HepG2 (cell line): ENCODE measurements around the gene TBC1D1. TPM values are rescaled to one million over a fixed set of nuclear protein-coding genes. Genes with fewer than 3 reads are reported as not detected.
A peak's percentile ranks its signal among the peaks of the same experiment; 100 is the strongest.

Source experiments
- ADNP ChIP-seq: sonication (generic); formaldehyde crosslinking; IDR thresholded peaks from 2 replicates; pipeline ENCODE4 v1.4.0; 2020; ENCODE audit warnings: missing genetic modification reagents
- ARNT2 ChIP-seq: sonication (generic); formaldehyde crosslinking; IDR thresholded peaks from 2 replicates; pipeline ENCODE4 v1.8.0; 2022; ENCODE audit warnings: mild to moderate bottlenecking, low read depth, missing genetic modification reagents, moderate library complexity
- ESRRA ChIP-seq: sonication (generic); formaldehyde crosslinking; IDR thresholded peaks from 2 replicates; pipeline ENCODE4 v1.5.1; 2020; ENCODE audit warnings: mild to moderate bottlenecking, low read depth, missing genetic modification reagents
- FLYWCH1 ChIP-seq: sonication (generic); formaldehyde crosslinking; IDR thresholded peaks from 2 replicates; pipeline ENCODE4 v1.8.1; 2023; ENCODE audit warnings: mild to moderate bottlenecking, missing genetic modification reagents
- FOXO1 ChIP-seq: sonication (generic); formaldehyde crosslinking; IDR thresholded peaks from 2 replicates; pipeline ENCODE4 v1.4.0; 2020; ENCODE audit warnings: missing genetic modification reagents
- HMG20A ChIP-seq: IDR thresholded peaks from 2 replicates; pipeline ENCODE4 v1.6.1; 2016; ENCODE audit warnings: borderline replicate concordance
- HOXD1 ChIP-seq: sonication (generic); formaldehyde crosslinking; IDR thresholded peaks from 2 replicates; pipeline ENCODE4 v1.5.0; 2020; ENCODE audit warnings: missing genetic modification reagents
- KDM3A ChIP-seq: IDR thresholded peaks from 2 replicates; pipeline ENCODE4 v1.6.1; 2018; ENCODE audit warnings: low read depth, missing compliant biosample characterization
- NCOA1 ChIP-seq: sonication (generic); formaldehyde crosslinking; IDR thresholded peaks from 2 replicates; pipeline ENCODE4 v1.9.0; 2021; ENCODE audit warnings: missing genetic modification reagents
- NFE2L2 ChIP-seq: fragments of 150-350 bp; IDR thresholded peaks from 2 replicates; pipeline ENCODE4 v1.6.1; 2014; ENCODE audit warnings: low read length
- NFYB ChIP-seq: sonication (generic); formaldehyde crosslinking; IDR thresholded peaks from 2 replicates; pipeline ENCODE4 v1.4.0; 2020; ENCODE audit warnings: missing genetic modification reagents
- RCOR2 ChIP-seq: IDR thresholded peaks from 2 replicates; pipeline ENCODE4 v1.6.1; 2016; ENCODE audit warnings: missing biosample characterization, missing genetic modification reagents
- SRY ChIP-seq: sonication (generic); formaldehyde crosslinking; IDR thresholded peaks from 2 replicates; pipeline ENCODE4 v1.8.0; 2022; ENCODE audit warnings: mild to moderate bottlenecking, missing genetic modification reagents
- TEAD3 ChIP-seq: optimal IDR thresholded peaks from 2 replicates; pipeline ENCODE3; 2016; ENCODE audit warnings: borderline replicate concordance
- U2AF2 ChIP-seq: fragments of 200-400 bp; formaldehyde crosslinking; IDR thresholded peaks from 2 replicates; pipeline ENCODE4 v1.6.1; 2017; ENCODE audit warnings: low read depth, mild to moderate bottlenecking, low read length
- ZBTB7B ChIP-seq: sonication (generic); formaldehyde crosslinking; IDR thresholded peaks from 2 replicates; pipeline ENCODE4 v1.4.0; 2020; ENCODE audit warnings: missing genetic modification reagents
- ZFP36 ChIP-seq: fragments of 150-350 bp; IDR thresholded peaks from 2 replicates; pipeline ENCODE4 v1.6.1; 2018; ENCODE audit warnings: borderline replicate concordance, low read length, low read depth; ENCODE audit not compliant: partially characterized antibody
- ZNF292 ChIP-seq: sonication (generic); formaldehyde crosslinking; IDR thresholded peaks from 2 replicates; pipeline ENCODE4 v1.8.1; 2022; ENCODE audit warnings: mild to moderate bottlenecking, low read depth, missing genetic modification reagents, borderline replicate concordance
- ZNF30 ChIP-seq: sonication (generic); formaldehyde crosslinking; IDR thresholded peaks from 2 replicates; pipeline ENCODE4 v1.5.0; 2020; ENCODE audit warnings: mild to moderate bottlenecking, missing genetic modification reagents
- ZNF317 ChIP-seq: sonication (generic); formaldehyde crosslinking; IDR thresholded peaks from 2 replicates; pipeline ENCODE4 v1.5.0; 2020; ENCODE audit warnings: mild to moderate bottlenecking, missing genetic modification reagents
- ZNF430 ChIP-seq: sonication (generic); formaldehyde crosslinking; IDR thresholded peaks from 2 replicates; pipeline ENCODE4 v1.9.0; 2021; ENCODE audit warnings: mild to moderate bottlenecking, missing genetic modification reagents
- ZNF788 ChIP-seq: sonication (generic); formaldehyde crosslinking; IDR thresholded peaks from 2 replicates; pipeline ENCODE4 v1.5.0; 2020; ENCODE audit warnings: mild to moderate bottlenecking, missing genetic modification reagents, borderline replicate concordance
- ZSCAN12 ChIP-seq: sonication (generic); formaldehyde crosslinking; IDR thresholded peaks from 2 replicates; pipeline ENCODE4 v1.9.0; 2021; ENCODE audit warnings: mild to moderate bottlenecking, missing genetic modification reagents
- polyA plus RNA-seq, 8 experiments: library from polyadenylated mRNA; depleted of rRNA in 3 of 8; stranded (reverse) in 7 of 8; unstranded in 1 of 8; fragments of >200 nt; fragmentation: Illumina TruSeq in 4 of 8; extraction: Trizol in 4 of 8; gene quantifications; 2 replicates each; pipeline versions ENCODE4 v1.2.1 to v1.2.3, GENCODE V29; 2011 to 2016; ENCODE audit warnings: low read depth in 4 of 8, missing spikeins in 1 of 8, mixed read lengths in 1 of 8; ENCODE audit not compliant: insufficient read depth in 1 of 8
- total RNA-seq, 5 experiments: library from RNA; depleted of rRNA; stranded (reverse); fragments of >200 nt; fragmentation: Illumina TruSeq; extraction: Trizol; gene quantifications; 2 replicates each; pipeline ENCODE4 v1.2.3, GENCODE V29; 2016; ENCODE audit warnings: low read depth in 1 of 5
- TF ChIP-seq, protein P1 (sequence below): sonication (generic); formaldehyde crosslinking; IDR thresholded peaks from 2 replicates; pipeline ENCODE4 v1.9.0; 2021; ENCODE audit warnings: missing genetic modification reagents, mild to moderate bottlenecking, borderline replicate concordance
- TF ChIP-seq, protein P2 (sequence below): sonication (generic); formaldehyde crosslinking; IDR thresholded peaks from 2 replicates; pipeline ENCODE4 v1.5.1; 2020; ENCODE audit warnings: missing genetic modification reagents, mild to moderate bottlenecking, borderline replicate concordance
- TF ChIP-seq, protein P3 (sequence below): sonication (generic); formaldehyde crosslinking; IDR thresholded peaks from 2 replicates; pipeline ENCODE4 v1.4.0; 2020; ENCODE audit warnings: missing genetic modification reagents, borderline replicate concordance
- TF ChIP-seq, protein P4 (sequence below): IDR thresholded peaks from 2 replicates; pipeline ENCODE4 v1.6.1; 2016; ENCODE audit warnings: mild to moderate bottlenecking, missing biosample characterization, missing genetic modification reagents

The TBC1D1 gene
- total and polyA plus RNA-seq, 2 of the 13 experiments (the other 11 are each of a cell fraction or from before 2014, with no cell fraction given), result 37.3 to 62.8 TPM

DNA sequence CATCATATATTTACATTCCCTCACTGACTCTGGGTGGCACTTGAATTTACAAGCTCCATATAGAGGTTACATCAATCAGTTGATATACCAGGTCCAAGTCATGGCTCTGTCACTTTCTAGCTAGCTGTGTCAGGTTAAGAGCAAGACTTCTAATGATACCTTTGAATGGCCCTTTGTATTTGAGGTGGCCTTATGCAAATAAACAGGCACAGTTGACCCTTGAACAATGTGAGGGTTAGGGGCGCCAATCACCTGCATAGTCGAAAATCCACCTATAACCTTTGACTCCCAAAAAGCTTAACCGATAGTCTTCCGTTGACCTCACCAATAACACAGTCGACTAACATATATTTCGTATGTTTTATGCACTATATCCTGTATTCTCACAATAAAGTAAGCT, 68.0 kb downstream of the TBC1D1 start (continued):
- TF ChIP-seq, protein P1, sequence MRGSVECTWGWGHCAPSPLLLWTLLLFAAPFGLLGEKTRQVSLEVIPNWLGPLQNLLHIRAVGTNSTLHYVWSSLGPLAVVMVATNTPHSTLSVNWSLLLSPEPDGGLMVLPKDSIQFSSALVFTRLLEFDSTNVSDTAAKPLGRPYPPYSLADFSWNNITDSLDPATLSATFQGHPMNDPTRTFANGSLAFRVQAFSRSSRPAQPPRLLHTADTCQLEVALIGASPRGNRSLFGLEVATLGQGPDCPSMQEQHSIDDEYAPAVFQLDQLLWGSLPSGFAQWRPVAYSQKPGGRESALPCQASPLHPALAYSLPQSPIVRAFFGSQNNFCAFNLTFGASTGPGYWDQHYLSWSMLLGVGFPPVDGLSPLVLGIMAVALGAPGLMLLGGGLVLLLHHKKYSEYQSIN, result no peak
- TF ChIP-seq FLYWCH1 (CRISPR knock-in tag), result no peak
- peak; percentile 83 for TF ChIP-seq FOXO1 (CRISPR knock-in tag)
- 0 out of 2 replicates have a peak, but pooled peaks have one; percentile 13 for TF ChIP-seq RCOR2
- no peak for TF ChIP-seq ZNF30 (CRISPR knock-in tag)
- TF ChIP-seq ADNP (CRISPR knock-in tag), result no peak
- TF ChIP-seq ZNF292 (CRISPR knock-in tag), result no peak; the same call in 1 of the 2 replicates
- TF ChIP-seq KDM3A, result no peak
- TF ChIP-seq, protein P2, sequence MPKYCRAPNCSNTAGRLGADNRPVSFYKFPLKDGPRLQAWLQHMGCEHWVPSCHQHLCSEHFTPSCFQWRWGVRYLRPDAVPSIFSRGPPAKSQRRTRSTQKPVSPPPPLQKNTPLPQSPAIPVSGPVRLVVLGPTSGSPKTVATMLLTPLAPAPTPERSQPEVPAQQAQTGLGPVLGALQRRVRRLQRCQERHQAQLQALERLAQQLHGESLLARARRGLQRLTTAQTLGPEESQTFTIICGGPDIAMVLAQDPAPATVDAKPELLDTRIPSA (CRISPR knock-in tag), result no peak
- TF ChIP-seq U2AF2, result no peak
- TF ChIP-seq, protein P3, sequence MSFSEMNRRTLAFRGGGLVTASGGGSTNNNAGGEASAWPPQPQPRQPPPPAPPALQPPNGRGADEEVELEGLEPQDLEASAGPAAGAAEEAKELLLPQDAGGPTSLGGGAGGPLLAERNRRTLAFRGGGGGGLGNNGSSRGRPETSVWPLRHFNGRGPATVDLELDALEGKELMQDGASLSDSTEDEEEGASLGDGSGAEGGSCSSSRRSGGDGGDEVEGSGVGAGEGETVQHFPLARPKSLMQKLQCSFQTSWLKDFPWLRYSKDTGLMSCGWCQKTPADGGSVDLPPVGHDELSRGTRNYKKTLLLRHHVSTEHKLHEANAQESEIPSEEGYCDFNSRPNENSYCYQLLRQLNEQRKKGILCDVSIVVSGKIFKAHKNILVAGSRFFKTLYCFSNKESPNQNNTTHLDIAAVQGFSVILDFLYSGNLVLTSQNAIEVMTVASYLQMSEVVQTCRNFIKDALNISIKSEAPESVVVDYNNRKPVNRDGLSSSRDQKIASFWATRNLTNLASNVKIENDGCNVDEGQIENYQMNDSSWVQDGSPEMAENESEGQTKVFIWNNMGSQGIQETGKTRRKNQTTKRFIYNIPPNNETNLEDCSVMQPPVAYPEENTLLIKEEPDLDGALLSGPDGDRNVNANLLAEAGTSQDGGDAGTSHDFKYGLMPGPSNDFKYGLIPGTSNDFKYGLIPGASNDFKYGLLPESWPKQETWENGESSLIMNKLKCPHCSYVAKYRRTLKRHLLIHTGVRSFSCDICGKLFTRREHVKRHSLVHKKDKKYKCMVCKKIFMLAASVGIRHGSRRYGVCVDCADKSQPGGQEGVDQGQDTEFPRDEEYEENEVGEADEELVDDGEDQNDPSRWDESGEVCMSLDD (CRISPR knock-in tag), result peak; percentile 67; the same call in 1 of the 2 replicates
- TF ChIP-seq, protein P4, sequence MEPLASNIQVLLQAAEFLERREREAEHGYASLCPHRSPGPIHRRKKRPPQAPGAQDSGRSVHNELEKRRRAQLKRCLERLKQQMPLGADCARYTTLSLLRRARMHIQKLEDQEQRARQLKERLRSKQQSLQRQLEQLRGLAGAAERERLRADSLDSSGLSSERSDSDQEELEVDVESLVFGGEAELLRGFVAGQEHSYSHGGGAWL (CRISPR knock-in tag), result no peak
- peak; percentile 67; the same call in 1 of the 2 replicates for TF ChIP-seq ZNF317 (CRISPR knock-in tag)
- no peak for TF ChIP-seq NFE2L2
- no peak for TF ChIP-seq SRY (CRISPR knock-in tag)
- no peak for TF ChIP-seq ZSCAN12 (CRISPR knock-in tag)
- peak; percentile 67; the same call in 1 of the 2 replicates for TF ChIP-seq ESRRA (CRISPR knock-in tag)
- TF ChIP-seq ZBTB7B (CRISPR knock-in tag), result 0 out of 2 replicates have a peak, but pooled peaks have one; percentile 33
- no peak for TF ChIP-seq ZNF430 (CRISPR knock-in tag)
- TF ChIP-seq TEAD3 (CRISPR knock-in tag), result peak; percentile 46
- no peak for TF ChIP-seq HOXD1 (CRISPR knock-in tag)
- no peak for TF ChIP-seq ZNF788
- peak; percentile 37; the same call in 1 of the 2 replicates for TF ChIP-seq HMG20A (CRISPR knock-in tag)
- TF ChIP-seq ARNT2 (CRISPR knock-in tag), result no peak
- no peak for TF ChIP-seq ZFP36
- TF ChIP-seq NFYB (CRISPR knock-in tag), result 0 out of 2 replicates have a peak, but pooled peaks have one; percentile 20
- no peak for TF ChIP-seq NCOA1
